ENCODE results near the gene FBLN1.

DNA sequence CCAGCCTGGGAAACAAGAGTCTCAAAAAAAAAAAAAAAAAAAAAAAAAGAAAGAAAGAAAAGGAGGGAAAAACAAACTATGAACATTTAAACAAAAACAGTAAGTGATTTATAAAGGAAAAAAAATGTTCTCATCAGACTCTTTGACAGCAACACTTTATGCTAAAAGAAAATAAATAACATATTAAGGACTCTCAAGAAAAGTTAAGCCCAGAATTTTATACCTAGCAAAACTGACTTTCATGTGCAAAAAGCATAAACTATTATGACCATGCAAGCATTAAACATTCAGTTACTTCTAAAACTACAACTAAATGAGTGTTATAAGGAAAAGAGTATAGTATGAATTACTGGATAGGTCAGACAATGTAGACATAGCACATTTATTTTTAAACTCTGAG lies 68.4 kb downstream of the FBLN1 start:
- TF ChIP-seq CTCF (IDR thresholded peaks at IDR 0.05) (no peak), POLR2A (IDR thresholded peaks at IDR 0.05) (no peak)
